ENCODE results near the gene DOCK4.

- no peak for TF ChIP-seq CTCF (IDR thresholded peaks at IDR 0.05; ENCODE audit: insufficient read depth, low read length)
- TF ChIP-seq REST (IDR thresholded peaks at IDR 0.05; ENCODE audit: insufficient replicate concordance, low read depth), result no peak
Observed at GRCh38 chr7:112019932-112020331, 186.3 kb downstream of the DOCK4 start.
